Activated CD4-positive, alpha-beta memory T cell treated with anti-CD3 and anti-CD28 coated beads for 36 hours (primary cell): ENCODE results near the gene PLA2G4E. TPM values are rescaled to one million over a fixed set of nuclear protein-coding genes. Genes with fewer than 3 reads are reported as not detected.

Source experiments
- CTCF ChIA-PET: fragments of 350-600 bp; sonication (Branson Sonifier 250); formaldehyde crosslinking; loops from one replicate; lab custom pipeline; 2021; ENCODE audit warnings: antibody characterized with exemption, inconsistent platforms; lab: Charles Lee
- POLR2A ChIA-PET: fragments of 350-600 bp; sonication (Branson Sonifier 250); formaldehyde crosslinking; loops from one replicate; lab custom pipeline; 2021; ENCODE audit warnings: antibody characterized with exemption; lab: Charles Lee
- DNase-seq: peaks from one replicate; pipeline ENCODE4 v3.0.0-alpha.2; 2020
- H3K27ac Mint-ChIP-seq: one replicate; pipeline ENCODE4 v1.8.0; 2021; ENCODE audit warnings: mixed read lengths
- H3K27me3 Mint-ChIP-seq: one replicate; pipeline ENCODE4 v1.8.0; 2021; ENCODE audit warnings: mixed read lengths
- H3K36me3 Mint-ChIP-seq: one replicate; pipeline ENCODE4 v1.8.0; 2021; ENCODE audit warnings: mixed read lengths
- H3K4me1 Mint-ChIP-seq: one replicate; pipeline ENCODE4 v1.8.0; 2021; ENCODE audit warnings: low read depth, mixed read lengths
- H3K4me3 Mint-ChIP-seq: one replicate; pipeline ENCODE4 v1.8.0; 2021; ENCODE audit warnings: mild to moderate bottlenecking, mixed read lengths
- H3K9me3 Mint-ChIP-seq: one replicate; pipeline ENCODE4 v1.8.0; 2021; ENCODE audit warnings: mixed read lengths
- intact Hi-C: fragments of 100-400 bp; cut with micrococcal nuclease; formaldehyde crosslinking; loops from one replicate; pipeline ENCODE4 v1.15.1; 2023
- total RNA-seq, 2 experiments: library from RNA; stranded (reverse); gene quantifications; one replicate each; pipeline ENCODE4 v1.2.3, GENCODE V29; 2021

Gene PLA2G4E
- total RNA-seq, 2 experiments from 2014 or later, result not detected

DNA sequence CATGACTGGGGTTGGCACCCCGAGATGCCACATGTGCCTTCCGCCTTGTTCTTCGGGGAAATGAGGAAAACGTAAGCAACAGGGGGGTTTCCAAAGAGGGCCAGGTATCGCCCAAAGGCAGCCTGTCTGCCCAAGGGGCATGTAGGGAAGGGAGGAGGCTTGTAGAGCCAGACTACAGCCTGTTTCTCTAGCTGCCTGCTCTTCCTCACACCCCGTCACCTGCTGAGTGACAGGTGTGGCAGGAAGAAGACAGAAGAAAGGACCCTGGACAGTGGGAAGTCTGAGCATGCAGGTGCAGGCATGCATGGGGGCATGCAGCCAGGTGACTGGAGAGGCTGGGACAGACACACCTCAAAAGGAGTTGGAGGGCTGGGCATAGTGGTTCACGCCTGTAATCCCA is 9.8 kb downstream of the PLA2G4E start:
- DNase-seq, result no peak
- Mint-ChIP-seq H3K4me3 (no peak overlapping the region), H3K36me3 (no peaks in the 10 kb centered on the region), H3K27me3 (no peaks in the 10 kb centered on the region), H3K4me1 (peaks cover 27% of the 10 kb centered on the region), H3K9me3 (no peaks in the 10 kb centered on the region), H3K27ac (peak overlapping the region; percentile 71)
- ChIA-PET CTCF (no interaction called here), POLR2A (interaction anchor here (1.7 kb wide), 1 partner anchor 38 kb away, joined by 4 read pairs; the partner anchor contains the start of gene EHD4)
- intact Hi-C loops, result no loop called here

DNA sequence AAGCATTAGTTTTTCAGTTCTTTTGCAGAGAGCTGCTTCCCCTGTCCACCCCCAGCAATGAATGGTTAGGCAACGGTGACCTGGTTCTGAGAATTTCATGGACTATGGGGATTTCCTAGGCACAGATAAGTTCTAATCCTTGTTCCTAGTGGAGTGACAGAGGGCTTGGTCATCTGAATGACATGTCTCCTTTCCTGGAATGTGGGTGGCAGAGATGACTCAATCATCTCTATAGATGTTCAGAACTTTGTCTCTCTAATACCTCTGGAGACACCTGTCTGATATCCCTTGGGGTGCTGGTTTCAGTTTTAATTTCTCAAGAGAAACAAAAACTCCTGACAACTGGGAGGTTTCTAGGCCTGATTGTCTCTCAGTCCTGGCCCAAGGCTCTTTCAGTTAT is 10.4 kb downstream of the PLA2G4E start:
- Mint-ChIP-seq H3K36me3 (no peaks in the 10 kb centered on the region), H3K9me3 (no peaks in the 10 kb centered on the region), H3K27ac (peak overlapping the region; percentile 71), H3K4me3 (no peak overlapping the region), H3K4me1 (peaks cover 27% of the 10 kb centered on the region), H3K27me3 (no peaks in the 10 kb centered on the region)
- CTCF ChIA-PET, result interaction anchor here (0.6 to 2.1 kb wide), 2 partner anchors 20 to 358 kb away, joined by 3 to 8 read pairs; no protein-coding TSS in a partner anchor
- intact Hi-C loops, result loop anchor here (1.0 kb wide), 1 partner anchor 74 kb away; no protein-coding TSS in a partner anchor
- peak; percentile 44 for DNase-seq
- POLR2A ChIA-PET, result interaction anchor here (1.7 kb wide), 1 partner anchor 38 kb away, joined by 4 read pairs; the partner anchor contains the start of gene EHD4

DNA sequence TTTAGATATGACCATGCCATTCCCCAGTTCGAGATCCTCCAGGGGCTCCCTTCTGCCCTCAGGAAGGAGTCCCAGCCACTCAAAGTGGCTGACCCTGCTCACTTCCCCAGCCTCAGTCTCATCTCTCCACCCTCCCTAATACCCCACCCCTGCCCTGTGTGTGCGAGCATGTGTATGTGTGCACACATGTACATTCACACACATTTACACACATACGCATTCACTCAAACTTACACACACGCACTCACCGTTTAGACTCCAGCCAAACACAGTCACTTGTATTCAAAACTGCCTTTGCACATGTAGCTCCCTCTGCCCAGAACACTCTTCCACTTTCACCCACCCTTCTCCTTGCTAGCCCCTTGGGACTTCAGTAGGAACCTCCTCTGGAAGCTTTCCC is 11.4 kb downstream of the PLA2G4E start:
- CTCF ChIA-PET, result interaction anchor here (2.1 kb wide), 1 partner anchor 19 kb away, joined by 8 read pairs; no protein-coding TSS in a partner anchor

DNA sequence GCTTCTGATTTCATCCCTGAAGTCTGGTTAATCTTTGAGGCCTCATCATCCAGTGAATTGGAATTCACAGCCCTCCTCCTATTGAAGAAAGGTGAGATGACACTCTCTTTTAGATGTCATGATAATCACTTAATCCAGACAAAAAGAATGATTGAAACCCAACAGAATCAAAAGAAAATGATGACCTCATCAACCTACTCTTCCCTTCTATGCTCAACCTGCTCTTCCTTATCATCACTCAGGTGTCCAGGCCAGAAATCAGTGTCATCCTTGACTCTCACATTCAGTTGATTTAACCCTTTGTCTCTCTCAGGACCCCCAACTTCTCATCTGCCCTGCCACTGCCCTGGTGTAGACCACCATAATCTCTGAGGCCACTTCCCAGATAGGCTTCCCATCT is 11.8 kb downstream of the PLA2G4E start:
- POLR2A ChIA-PET, result no interaction called here

More for the DNA sequence above, 11.4 kb downstream of the PLA2G4E start:
- POLR2A ChIA-PET, result no interaction called here
- Mint-ChIP-seq H3K36me3 (no peaks in the 10 kb centered on the region), H3K4me1 (peaks cover 27% of the 10 kb centered on the region), H3K4me3 (no peak overlapping the region), H3K27ac (no peak overlapping the region), H3K27me3 (no peaks in the 10 kb centered on the region), H3K9me3 (no peaks in the 10 kb centered on the region)
- intact Hi-C loops, result no loop called here
- DNase-seq, result no peak

DNA sequence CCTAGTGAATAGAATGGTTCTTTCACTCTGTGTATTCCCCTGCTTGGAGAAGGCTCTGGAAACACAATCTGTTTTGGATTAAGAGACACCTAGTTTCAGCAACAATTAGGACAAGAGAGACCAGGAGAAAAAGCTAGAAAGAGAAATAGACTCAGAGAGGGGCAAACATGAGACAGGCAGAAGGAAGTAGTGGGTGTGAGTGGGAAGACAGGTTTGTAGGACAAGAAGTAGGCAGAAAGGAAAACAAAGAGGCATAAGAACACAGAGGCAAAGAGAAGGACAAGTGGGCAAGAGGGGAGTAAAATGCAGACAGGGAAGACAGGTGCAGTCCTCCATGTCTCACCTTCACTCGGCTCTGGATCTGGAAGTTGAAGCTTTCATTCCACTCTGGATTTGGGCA is 13.5 kb downstream of the PLA2G4E start:
- ChIA-PET POLR2A (no interaction called here), CTCF (interaction anchor here (1.0 to 1.2 kb wide), 2 partner anchors 18 to 78 kb away, joined by 3 read pairs; no protein-coding TSS in a partner anchor)
- intact Hi-C loops, result no loop called here
- Mint-ChIP-seq H3K27ac (no peak overlapping the region), H3K36me3 (no peaks in the 10 kb centered on the region), H3K4me1 (peaks cover 27% of the 10 kb centered on the region), H3K9me3 (no peaks in the 10 kb centered on the region), H3K27me3 (no peaks in the 10 kb centered on the region), H3K4me3 (no peak overlapping the region)
- DNase-seq, result no peak

More for the DNA sequence above, 11.8 kb downstream of the PLA2G4E start:
- CTCF ChIA-PET, result interaction anchor here (2.1 kb wide), 1 partner anchor 19 kb away, joined by 8 read pairs; no protein-coding TSS in a partner anchor
- Mint-ChIP-seq H3K27me3 (no peaks in the 10 kb centered on the region), H3K27ac (no peak overlapping the region), H3K36me3 (no peaks in the 10 kb centered on the region), H3K4me3 (no peak overlapping the region), H3K9me3 (no peaks in the 10 kb centered on the region), H3K4me1 (peaks cover 27% of the 10 kb centered on the region)
- intact Hi-C loops, result no loop called here
- DNase-seq, result no peak

DNA sequence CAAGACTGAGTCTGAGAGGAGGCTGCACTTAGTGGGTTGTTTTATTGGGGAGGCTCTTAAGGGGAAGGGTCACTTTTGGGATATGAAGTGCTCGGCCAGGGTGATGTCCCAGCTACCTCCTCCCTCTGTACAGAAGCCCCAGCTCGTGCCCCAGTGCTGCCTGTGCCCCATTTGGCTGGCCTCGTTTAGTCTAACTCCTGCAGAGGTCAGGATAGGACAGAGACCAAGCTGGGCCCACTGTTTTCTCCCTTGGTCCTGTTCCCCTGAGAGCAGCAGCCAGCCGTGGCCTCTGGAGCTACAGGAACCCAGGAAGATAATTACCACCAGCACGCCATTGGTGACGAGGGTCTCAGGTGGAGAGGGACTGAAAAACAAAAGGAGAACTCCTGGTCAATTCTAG is 18.5 kb downstream of the PLA2G4E start:
- ChIA-PET CTCF (interaction anchor here (1.7 to 4.2 kb wide), 2 partner anchors 12 to 54 kb away, joined by 9 to 21 read pairs; no protein-coding TSS in a partner anchor), POLR2A (no interaction called here)
- H3K27me3 Mint-ChIP-seq, result peaks cover 2% of the 10 kb centered on the region
- peaks cover 8% of the 10 kb centered on the region for H3K4me1 Mint-ChIP-seq
- H3K36me3 Mint-ChIP-seq, result no peaks in the 10 kb centered on the region
- H3K9me3 Mint-ChIP-seq, result no peaks in the 10 kb centered on the region
- intact Hi-C loops, result no loop called here
- no peak overlapping the region for H3K27ac Mint-ChIP-seq
- DNase-seq, result no peak
- no peak overlapping the region for H3K4me3 Mint-ChIP-seq

DNA sequence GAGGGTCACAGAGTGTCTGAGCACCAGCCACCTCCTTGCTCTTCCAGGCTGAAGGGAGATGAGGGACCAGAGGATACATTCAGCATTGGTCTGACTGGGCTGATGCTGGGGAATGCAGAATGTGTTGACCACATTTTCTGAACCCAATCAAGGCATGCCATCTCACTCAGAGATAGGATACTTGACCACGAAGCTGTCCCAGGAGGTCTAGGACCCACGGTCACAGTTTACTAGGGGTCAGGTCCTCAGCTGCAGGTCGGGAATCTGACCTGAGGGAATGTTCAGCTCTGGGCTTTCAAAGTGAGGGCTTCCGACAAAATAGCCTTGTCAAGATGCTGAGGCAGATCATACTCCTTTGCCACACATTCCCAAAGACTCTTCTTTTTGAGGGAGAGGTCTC is 19.6 kb downstream of the PLA2G4E start:
- Mint-ChIP-seq H3K9me3 (no peaks in the 10 kb centered on the region), H3K36me3 (no peaks in the 10 kb centered on the region), H3K4me3 (no peak overlapping the region), H3K27ac (no peak overlapping the region), H3K27me3 (peaks cover 2% of the 10 kb centered on the region), H3K4me1 (peaks cover 6% of the 10 kb centered on the region)
- POLR2A ChIA-PET, result no interaction called here
- intact Hi-C loops, result no loop called here
- CTCF ChIA-PET, result interaction anchor here (0.6 to 4.2 kb wide), 3 partner anchors 11 to 384 kb away, joined by 3 to 21 read pairs (median 9); no protein-coding TSS in a partner anchor
- DNase-seq, result no peak

DNA sequence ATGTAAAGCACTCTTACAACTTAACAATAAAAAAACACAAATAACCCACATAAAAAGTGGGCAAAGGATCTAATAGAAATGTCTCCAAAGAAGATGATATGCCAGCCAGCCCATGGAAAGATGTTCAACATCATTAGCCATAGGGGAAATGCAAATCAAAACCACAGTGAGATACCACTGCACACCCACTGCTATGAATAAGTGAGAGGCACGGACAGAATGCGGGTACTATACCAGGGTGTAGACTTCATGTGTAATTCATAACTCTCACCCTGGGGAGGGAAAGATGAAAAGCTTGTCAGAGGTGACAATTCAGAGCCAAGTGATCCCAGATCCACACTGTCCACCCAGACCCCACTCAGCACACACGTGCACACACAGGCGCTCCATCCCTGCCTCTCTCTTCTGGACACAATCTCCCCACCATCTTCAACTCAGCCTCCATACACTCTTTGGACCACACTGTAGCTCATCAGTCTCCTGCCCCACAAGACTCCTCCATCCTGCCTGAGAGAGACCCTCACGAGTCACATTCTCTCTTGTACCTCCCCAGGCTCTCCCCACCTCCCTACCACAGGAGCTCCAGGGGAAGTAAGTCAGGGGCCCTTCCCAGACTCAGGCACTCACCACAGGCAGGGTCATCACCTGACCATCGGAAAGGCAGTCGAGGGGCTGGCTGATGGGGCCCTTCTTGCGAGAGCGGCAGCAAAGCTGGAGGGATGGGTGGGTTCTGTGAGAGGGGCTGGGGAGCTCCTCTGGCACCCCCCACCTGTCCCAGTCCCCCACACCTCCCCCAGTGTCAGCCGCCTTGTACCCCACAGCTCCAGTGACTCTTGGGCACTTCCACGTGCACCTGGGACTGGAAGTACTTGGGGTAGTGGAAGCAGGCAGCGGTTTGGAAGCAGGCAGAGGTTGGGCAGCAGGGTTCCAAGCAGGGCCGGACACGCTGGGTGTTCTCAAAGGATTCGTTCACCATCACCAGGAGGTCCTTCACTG is 21.3 kb downstream of the PLA2G4E start:
- Mint-ChIP-seq H3K9me3 (no peaks in the 10 kb centered on the region), H3K4me1 (peaks cover 6% of the 10 kb centered on the region), H3K27me3 (peaks cover 2% of the 10 kb centered on the region), H3K36me3 (no peaks in the 10 kb centered on the region), H3K4me3 (no peak overlapping the region), H3K27ac (no peak overlapping the region)
- intact Hi-C loops, result no loop called here
- ChIA-PET CTCF (interaction anchor here (0.8 to 4.2 kb wide), 5 partner anchors 10 to 85 kb away, joined by 3 to 21 read pairs (median 5); no protein-coding TSS in a partner anchor), POLR2A (no interaction called here)
- DNase-seq, result peak; percentile 30

DNA sequence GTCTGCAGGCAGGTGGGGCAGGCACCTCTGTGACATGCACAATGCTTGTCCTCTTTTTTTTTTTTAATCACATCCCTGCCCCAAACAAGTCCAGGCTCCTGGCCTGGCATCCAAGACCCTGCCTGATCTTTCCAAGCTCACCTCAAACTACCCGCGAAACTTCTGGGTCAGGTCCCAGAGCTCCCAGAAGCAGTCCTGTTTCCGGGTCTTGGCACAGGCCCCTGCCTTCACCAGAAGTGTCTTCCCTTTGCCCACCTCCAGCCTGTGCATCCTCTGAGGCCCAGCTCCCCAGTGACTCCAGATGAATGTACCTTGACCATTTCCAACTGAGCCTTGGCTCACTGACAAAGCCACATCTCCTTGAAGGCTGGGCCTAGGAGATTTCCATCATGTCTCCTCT is 23.0 kb downstream of the PLA2G4E start:
- H3K27me3 Mint-ChIP-seq, result peaks cover 2% of the 10 kb centered on the region
- H3K9me3 Mint-ChIP-seq, result no peaks in the 10 kb centered on the region
- DNase-seq, result no peak
- intact Hi-C loops, result no loop called here
- no peaks in the 10 kb centered on the region for H3K36me3 Mint-ChIP-seq
- POLR2A ChIA-PET, result interaction anchor here (0.6 kb wide), 1 partner anchor 1373 kb away, joined by 3 read pairs; the partner anchor contains the start of gene ZSCAN29
- peaks cover 6% of the 10 kb centered on the region for H3K4me1 Mint-ChIP-seq
- no peak overlapping the region for H3K4me3 Mint-ChIP-seq
- no peak overlapping the region for H3K27ac Mint-ChIP-seq
- CTCF ChIA-PET, result interaction anchor here (0.6 to 2.5 kb wide), 5 partner anchors 8 to 87 kb away, joined by 3 to 16 read pairs (median 7); no protein-coding TSS in a partner anchor

DNA sequence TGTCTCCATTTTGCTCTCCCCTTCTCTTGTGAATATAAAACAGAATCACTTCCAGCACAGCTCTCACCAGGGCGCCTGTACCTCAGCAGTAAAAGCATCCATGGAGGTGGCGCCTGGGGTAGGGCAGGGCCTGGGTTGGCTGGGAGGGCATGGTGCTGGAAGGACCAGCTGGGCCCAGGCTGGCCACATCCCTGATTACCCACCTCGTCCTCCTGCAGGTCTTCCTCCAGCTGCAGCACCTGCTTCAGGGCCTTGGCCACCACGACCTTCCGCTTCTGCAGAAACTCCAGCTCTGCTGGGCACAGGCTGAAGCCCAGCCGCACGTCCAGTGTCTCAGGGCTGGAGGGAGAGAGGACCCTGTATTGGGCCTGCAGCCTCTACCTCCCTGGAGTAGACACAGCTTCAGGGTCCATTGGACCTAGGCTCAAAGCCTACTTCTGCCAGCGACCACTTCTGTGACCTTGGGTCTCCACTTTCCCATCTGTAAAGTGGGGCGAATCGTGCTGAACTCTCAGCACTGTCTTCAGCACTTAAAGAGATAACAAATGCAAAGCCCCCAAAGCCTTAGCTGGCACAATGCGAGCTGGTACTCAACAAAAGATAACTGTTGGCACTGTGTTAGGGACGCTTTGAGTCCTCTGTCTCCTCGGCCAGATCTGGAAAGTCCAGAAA is 23.8 kb downstream of the PLA2G4E start:
- intact Hi-C loops, result no loop called here
- H3K36me3 Mint-ChIP-seq, result no peaks in the 10 kb centered on the region
- H3K4me1 Mint-ChIP-seq, result peaks cover 6% of the 10 kb centered on the region
- H3K9me3 Mint-ChIP-seq, result no peaks in the 10 kb centered on the region
- ChIA-PET POLR2A (no interaction called here), CTCF (interaction anchor here (1.4 to 2.5 kb wide), 4 partner anchors 8 to 88 kb away, joined by 6 to 16 read pairs (median 12); no protein-coding TSS in a partner anchor)
- no peak overlapping the region for H3K27ac Mint-ChIP-seq
- no peak overlapping the region for H3K4me3 Mint-ChIP-seq
- DNase-seq, result no peak
- peaks cover 2% of the 10 kb centered on the region for H3K27me3 Mint-ChIP-seq

DNA sequence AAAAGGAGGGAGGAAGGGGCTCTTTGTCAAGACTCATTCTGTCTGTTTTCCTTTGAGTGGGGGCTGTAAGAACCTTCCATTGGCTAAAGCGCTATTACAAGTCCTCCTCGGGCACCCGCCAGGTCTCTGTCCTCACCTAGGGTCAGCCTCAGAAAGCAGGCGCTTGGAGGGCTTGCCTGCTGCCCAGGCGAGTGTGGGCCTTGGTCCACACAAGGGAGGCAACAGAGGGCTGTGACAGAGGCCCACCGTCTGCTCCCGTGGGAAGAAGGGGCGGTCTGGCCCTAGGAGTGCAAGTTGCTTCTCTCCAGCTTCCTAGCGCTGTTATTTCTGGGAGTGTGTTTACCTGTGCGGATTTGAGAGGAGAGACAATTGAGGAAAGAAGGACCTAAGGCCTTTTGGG is 24.5 kb downstream of the PLA2G4E start:
- CTCF ChIA-PET, result interaction anchor here (1.1 to 2.5 kb wide), 4 partner anchors 61 to 89 kb away, joined by 3 to 16 read pairs (median 6); no protein-coding TSS in a partner anchor
- intact Hi-C loops, result no loop called here
- no peak for DNase-seq
- Mint-ChIP-seq H3K9me3 (no peaks in the 10 kb centered on the region), H3K27ac (no peak overlapping the region), H3K4me3 (no peak overlapping the region), H3K27me3 (peaks cover 2% of the 10 kb centered on the region), H3K4me1 (peaks cover 6% of the 10 kb centered on the region), H3K36me3 (no peaks in the 10 kb centered on the region)
- POLR2A ChIA-PET, result no interaction called here
